GM19238 (cell line): ENCODE results near the gene CLP1.

Source experiments
- DNase-seq: peaks from one replicate; pipeline ENCODE4 v3.0.0; 2011; ENCODE audit warnings: low spot score; ENCODE audit not compliant: insufficient read length

CLP1 gene

DNA sequence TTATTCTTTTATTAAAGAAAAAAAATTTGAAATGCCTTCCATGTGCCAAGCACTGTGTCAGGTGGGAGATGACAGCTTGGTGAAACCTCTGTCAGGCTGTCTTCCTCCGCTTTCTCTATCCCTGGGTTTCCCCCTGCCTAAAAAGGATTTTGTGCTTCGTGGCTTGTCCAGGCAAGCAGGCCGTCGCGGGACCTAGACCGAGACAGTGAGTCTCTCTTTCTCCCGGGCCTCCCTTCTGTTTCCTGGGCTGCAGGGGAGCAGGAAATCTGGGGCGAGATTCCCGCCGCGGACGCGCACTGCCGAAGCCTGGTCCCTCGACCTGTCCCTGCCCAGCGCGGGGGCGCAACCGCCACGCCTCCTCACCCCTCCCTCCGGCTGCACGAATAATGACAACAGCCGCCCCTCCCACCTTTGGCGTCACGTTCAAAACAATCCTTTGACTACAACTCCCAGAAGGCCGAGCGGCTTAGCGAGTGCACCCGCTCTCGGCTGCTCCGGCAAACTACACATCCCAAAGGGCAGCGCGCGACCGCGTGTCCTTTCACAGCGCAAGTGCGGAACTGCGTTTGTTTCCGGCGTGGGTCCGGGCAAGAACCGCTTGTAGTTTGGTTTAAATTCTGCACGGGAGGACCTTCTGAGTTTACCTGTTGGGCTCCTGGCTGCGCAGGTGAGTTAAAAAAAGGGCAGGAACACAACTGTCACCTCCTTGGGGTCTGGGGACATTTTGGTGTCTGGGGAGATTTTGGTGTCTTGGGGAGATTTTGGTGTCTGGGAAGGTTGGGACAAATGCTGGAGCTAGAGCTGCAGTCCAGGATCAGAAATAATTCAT is at the start of gene CLP1:
TSS of gene CLP1 (plus strand) at position 569 of the 829 bp plus-strand sequence. CDS start 1,715 bp downstream, outside the sequence.
- DNase-seq = peak; percentile 84

DNA sequence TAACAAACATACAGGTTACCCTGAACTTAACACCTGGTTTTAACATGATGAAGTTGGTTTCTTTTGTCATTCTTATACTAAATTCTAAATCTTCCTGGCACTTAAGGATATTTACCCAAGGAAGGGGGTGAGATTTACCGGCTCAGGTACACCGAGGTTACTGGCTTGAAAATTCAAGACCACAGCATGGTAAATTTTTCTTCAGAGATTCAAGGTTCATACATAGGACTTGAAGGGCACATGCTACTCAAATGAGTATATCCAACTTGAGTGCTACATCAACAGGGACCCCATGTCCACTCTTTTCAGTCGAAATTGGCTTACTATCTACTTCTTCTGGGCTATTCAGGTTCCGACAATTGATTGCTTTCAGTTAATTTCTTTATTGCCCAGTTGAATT is 47.4 kb upstream of the CLP1 start:
- no peak for DNase-seq

DNA sequence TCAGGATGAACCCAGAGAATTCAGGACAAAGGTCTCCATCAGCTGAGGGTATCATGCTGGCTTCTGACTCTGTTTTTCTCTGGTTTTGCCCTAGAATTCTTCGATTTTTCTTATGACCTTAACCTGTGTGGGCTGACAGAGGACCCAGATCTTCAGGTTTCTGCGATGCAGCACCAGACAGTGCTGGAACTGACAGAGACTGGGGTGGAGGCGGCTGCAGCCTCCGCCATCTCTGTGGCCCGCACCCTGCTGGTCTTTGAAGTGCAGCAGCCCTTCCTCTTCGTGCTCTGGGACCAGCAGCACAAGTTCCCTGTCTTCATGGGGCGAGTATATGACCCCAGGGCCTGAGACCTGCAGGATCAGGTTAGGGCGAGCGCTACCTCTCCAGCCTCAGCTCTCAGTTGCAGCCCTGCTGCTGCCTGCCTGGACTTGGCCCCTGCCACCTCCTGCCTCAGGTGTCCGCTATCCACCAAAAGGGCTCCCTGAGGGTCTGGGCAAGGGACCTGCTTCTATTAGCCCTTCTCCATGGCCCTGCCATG is 43.3 kb upstream of the CLP1 start:
- no peak for DNase-seq

DNA sequence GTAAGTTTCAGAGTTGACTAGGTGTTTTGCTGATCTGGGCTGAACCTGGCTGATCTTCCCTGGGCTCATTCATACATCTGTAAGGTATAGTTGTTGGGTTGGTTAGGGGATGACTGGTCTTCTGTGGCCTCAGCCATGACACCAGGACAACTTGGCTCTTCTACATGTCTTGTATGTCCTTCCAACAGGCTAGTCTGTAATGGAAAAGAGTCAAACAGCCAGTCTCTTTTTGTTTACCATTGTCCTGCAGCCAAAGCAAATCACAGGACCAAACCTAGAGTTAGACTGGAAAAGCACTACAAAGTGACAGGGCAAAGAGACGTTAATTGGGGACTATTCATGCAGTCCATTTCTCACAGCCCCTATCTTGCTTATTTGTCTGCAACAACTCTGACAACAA is 42.3 kb upstream of the CLP1 start:
- DNase-seq = no peak

DNA sequence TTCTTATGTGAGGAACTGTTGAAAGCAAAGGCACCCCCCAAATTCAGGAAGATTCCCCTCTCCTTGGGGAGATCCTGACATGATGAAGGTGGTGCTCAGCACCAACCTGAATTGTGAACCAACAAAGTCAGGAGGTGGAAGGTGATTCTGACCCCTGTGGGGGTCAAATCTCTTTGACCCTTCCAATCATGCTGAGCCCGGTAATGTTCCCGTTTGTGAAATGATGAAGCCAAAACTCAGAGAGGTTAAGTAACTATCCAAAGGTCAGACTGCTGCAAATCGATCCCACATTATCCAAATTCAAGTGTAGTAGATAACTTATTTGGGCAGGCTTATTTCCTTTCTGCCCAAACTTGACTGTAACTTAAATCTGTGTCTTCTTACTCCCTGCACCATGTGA is 41.0 kb upstream of the CLP1 start:
- DNase-seq = no peak

DNA sequence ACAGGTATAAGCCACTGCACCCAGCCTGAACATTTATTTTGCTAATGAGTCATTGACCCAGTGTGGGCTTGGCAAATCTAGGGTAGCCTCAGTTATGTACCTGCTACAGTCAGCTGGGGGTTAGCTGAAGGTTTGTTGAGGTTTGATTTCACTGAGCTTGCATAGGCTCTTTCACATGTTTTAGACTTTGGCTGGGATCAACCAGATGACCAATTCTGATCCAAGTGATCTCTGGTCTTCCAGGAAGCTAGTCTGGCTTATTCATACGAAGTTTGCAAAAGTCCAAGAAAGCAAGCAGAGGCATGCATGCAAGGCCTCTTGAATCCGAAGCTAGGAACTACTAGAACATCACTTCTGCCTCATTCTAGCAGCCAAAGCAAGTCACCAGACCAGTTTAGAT is 39.1 kb upstream of the CLP1 start:
- no peak for DNase-seq

DNA sequence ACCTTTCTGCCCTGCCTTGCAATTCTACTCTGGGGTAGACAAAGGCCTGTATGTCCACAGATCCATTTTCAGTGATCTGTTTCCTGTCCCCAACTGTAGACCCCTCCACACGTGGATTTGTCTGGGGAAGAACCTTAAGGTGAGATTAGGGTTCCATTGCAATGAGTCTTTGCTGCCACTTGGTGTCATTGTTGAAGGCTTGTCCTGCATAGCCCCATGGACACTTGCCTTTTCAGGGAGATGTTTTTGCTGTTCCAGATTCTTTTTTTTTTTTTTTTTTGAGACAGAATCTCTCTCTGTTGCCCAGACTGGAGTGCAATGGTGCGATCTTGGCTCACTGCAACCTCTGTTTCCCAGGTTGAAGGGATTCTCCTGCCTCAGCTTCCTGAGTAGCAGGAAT is 38.2 kb upstream of the CLP1 start:
- DNase-seq = no peak

DNA sequence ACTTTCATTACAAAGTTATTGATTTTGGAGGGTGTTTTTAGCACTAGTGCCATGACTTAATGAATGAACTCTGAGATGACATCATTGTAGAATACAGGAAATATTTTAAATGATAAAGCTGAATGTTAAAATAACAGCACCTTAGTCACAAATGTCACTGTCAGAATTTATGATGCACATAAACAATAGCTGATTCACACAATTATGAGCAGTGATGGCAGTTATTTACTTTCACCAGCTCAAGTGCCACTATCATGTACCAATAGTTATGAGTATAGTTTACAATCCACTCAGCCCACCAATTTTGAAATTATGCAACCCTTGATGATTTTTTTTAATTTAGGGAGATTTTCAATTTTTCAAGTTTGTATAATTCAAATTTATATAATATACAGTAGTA is 37.1 kb upstream of the CLP1 start:
- no peak for DNase-seq

DNA sequence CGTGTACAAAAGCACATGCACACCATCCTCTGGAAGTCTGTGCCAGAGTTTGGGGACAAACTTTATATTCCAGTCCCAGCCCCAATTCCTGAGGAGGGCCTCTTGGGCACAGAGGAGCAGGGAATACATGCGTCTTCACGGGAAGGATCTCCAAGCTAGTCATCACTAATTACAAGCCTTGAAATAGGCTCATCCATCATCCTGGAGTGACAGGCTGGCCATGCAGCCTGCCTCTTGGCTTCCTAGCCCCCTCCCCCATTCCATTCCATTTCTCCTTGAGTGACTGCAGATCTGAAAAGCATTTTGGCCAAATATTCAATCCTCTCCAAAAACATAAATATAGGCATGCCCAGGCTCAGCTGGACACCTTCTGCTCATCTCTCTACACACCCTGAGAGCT is 35.3 kb upstream of the CLP1 start:
- no peak for DNase-seq

DNA sequence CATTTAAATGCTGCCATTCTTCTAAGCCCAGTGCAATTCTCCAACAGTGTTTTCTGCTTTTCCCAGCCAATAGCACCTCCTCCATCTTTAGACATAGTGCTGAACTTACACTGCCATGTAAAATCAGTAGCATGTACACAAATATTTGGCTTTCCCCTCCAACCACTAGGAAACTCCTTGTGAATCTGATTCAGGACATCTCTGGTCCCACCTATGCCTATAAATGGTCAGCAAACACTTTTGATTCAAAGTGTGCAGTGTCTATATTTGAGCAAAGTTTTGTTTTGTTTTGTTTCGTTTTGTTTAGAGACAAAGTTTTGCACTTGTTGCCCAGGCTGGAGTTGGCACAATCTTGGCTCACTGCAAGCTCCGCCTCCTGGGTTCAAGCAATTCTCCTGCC is 32.7 kb upstream of the CLP1 start:
- DNase-seq = no peak

DNA sequence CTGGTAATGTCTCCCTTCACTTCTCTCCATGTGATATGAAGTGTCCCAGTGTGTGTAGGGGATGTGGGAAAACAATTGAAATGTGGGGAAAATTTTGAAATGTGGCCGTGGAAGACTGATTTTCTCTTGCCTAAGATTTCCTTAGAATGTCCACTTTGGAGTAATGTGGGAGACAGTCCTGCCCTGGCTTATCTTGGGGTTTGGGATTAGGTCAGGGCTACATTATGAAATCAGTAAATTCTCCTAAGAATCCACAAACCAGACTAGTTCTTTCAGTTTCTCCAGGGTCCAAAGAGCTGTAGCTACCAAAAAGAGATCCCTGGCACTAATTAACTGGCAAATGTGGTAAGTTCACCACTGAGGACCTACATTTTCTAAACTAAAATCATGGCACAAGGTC is 30.7 kb upstream of the CLP1 start:
- DNase-seq = no peak

DNA sequence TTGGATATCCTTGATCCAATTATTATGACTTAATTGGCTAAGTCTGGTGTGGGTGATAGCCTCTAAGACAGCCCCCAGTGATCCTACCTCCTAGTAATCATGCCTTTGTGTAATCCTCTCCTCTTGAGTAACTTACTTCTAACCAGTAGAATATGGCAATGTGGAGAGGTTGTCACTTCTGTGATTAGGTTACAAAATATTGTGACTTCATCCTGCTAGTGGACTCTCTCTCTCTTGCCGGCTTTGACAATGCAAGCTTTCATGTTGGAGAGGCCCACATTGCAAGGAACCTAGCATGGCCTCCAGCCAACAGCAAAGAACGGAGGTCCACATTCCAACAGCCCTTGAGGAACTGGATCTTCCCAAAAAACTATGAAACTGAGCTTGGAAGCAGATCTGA is 27.4 kb upstream of the CLP1 start:
- DNase-seq = no peak

DNA sequence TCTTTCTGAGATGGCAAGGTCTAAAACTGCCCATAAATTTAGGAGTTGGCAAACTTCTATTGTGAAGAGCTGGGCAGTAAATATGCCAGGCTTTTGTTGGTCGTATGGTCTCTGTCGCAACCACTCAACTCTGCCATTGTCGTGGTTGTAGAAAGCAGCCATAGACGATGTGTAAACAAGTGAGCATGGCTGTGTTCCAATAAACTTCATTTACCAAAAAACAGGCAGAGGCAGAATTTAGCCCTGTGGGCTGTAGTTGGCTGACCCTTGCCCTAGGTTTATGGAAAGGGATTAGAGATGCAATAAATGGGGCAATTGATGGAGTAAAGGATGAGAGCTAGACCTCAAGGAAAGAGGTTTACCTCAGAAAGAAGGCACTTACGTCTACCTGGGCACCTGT is 25.4 kb upstream of the CLP1 start:
- DNase-seq = no peak

DNA sequence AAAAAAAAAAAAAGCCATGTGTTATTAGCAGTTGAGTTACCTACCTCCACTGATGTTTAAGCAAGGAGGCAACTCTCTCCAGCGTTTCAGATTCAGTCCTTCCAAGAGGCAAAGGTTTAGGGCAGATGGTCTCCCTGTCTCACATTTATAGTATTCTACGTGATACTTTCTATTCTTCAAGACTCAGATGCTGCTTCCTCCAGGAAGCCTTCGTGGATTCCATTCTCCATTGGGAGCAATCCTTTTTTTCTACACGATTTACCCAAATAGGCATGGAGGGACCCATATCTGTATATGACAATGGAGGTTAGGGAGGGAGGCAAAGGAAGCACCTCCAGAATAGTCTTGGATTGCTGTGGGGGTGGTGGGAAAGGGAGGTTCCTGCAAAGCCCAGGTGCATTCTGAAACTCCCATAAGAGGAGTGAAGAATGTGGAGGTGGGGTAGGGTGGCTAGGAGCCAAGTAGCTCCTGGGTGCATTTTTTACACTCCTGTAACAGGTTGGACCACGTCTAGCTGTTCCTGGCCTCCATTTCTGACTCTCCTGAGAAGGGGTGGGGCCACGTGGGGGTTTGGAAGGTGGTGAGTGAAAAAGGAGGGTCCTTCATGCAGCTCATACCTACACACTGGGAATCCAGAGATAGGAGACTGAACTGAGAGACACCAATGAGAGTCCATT is 24.0 kb upstream of the CLP1 start:
- DNase-seq = no peak

DNA sequence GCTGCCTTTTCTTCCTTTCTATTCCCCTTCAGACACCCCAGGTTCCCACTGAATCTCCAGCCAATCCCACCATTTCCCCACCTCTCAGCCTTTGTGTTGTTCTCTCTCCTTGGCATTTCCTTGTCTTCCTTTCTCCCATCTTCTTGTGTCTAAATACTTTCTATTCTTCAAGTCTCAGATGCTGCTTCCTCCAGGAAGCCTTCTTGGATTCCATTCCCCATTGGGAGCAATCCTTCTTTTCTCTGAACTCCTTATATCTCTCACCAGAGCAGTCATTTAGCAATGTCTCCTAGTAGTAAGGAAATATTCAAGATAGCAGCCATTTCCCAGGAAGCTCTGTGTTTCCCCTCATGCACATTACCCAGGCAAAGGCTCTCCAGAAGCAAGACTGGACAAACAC is 23.3 kb upstream of the CLP1 start:
- no peak for DNase-seq

DNA sequence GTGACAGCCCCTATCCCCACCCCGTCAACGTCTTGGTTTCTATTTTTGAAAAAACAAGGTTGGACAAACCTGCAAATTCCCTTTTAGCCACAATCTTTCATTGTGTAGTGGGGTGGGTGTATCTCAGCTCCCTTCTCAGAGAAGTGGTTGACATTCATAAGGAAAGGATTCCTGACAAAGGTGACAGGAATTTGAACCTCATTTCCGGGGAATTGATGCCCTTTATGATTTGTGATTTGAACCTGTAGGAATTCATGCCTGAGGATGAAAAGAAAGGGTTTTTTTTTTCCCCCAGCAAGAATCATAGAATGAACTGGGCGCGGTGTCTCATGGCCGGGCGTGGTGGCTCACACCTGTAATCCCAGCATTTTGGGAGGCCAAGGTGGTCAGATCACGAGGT is 22.3 kb upstream of the CLP1 start:
- DNase-seq = no peak

DNA sequence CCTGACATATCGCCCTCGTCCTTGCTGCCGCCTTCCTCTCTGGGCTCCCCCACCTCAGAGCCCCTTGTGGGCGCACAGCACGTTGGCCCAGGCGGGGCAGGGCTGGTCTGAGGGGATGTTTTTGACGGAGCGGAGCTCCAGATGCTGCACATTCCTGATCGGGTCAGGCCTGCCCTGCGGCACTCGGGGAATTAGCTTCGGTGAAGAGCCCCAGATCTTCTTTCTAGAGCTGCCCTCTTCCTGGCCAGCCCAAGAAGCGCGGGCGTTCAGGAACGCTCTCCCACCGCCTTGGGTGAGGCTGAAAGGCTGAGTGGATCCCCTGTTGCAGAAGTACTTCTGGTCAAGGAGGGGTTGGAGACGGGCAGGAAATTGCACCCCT is 19.9 kb upstream of the CLP1 start:
- no peak for DNase-seq

DNA sequence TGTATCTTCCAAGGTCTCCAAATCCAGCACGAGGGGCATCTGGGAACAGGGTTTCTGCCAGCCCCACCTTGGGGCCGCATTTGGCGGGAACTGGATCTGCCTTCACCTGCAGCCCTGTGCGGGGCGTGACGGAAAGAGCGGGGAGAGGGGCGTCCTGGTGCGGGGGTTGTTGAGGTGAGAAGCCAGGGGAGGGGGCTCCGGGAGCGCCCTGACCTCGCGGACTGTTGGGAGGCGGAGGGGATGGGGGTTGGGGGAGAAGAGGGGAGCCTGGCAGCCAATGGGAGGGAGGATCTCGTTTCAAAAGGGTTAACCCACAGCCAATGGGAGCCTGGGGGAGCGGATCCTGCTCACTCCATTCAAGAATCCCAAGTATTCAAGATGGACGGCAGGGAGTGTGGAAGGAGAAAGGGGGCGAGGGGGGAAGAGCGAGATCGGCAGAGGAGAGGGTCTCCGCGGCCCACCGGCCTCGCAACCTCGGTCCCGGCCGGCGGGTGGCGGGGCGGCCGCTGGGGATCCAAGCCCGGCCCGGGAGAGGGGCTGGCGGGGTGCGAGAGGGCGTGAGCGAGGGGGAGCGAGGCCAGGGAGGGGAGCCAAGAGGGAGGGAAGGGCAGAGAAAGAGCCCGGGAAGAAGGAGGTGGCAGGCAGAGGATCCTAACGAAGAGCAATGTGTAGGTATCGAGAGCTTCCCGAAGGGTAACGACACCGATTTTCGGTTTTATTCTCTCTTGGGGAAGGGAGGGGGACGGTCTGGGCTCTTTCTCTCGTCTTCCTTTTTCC is 19.4 kb upstream of the CLP1 start:
- peak; percentile 50 for DNase-seq

DNA sequence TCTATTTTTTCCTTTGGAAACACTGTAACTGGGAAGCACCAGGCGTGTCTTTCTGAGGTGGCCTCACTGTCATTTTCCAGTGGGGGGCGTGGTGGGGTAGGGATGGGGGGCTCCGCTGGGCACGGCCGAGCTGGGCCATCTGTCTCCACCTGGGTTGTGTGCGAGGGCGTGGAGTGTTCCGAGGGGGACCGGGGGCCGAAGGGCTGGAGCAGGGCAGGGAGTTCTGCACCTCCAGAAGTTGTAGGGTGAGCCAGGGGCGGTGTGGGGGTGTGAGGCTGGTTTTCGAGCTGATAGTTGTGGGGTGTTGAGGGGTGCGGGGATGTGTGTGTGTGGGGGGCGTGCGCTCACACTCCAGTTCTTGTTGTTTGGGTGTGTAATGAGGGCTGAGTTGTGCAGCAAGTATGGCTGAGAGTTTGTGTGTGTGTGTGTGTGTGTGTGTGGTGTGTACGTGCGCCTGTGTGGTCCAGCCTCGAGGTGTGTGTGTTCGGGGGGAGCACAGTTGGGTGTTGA is 18.7 kb upstream of the CLP1 start:
- no peak for DNase-seq

DNA sequence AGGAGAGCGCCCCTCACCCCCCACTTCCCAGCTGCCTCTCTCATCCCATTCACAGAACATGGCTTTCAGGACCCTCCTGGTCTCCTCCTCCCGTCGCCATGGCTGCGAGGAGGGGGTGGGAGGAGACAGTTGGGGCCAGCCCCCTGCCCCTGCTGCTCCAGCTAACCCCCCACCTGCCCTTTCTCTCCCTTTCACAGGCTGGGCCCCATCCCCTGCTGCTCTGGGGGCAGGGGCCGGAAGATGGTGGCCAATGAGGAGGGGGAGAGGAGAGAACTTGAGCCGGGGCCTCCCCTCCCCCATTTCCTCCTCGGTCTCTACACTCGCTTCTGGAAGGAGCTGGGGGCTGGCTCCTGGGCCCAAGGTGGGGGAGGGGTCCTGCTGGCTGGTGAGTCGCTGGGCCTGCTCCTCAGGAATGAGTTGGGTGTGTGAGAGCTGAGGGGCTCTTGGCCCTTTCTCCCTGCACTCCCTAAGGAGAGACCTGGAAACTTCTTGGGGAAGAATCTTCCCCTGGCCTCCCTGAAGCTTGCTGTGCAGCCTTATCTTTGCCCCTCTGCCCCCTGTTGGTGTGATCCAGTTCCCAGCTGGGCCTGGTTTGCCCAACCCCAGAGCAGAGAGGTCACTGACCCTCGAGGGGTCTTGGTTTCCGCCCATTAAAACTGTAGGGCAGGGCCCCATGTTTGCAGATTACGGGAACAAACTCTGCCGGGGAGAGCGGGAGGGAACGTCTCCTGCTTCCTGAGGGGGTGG is 18.1 kb upstream of the CLP1 start:
- DNase-seq = no peak
